GM12891 (cell line): ENCODE data around the gene TANC1.

ENCODE experiments used
- PAX5 ChIP-seq: IDR thresholded peaks from 2 replicates; pipeline ENCODE4 v1.6.1; 2011; ENCODE audit warnings: low read length, moderate library complexity, mild to moderate bottlenecking; ENCODE audit not compliant: insufficient read depth, severe bottlenecking
- POLR2A ChIP-seq: IDR thresholded peaks from 2 replicates; pipeline ENCODE4 v1.6.1; 2011; ENCODE audit warnings: low read depth, low read length, control low read depth
- POLR2AphosphoS5 ChIP-seq: IDR thresholded peaks from 2 replicates; pipeline ENCODE4 v1.6.1; 2011; ENCODE audit warnings: low read depth, low read length, control low read depth
- SPI1 ChIP-seq: IDR thresholded peaks from 2 replicates; pipeline ENCODE4 v1.6.1; 2011; ENCODE audit warnings: low read depth, low read length, control low read depth
- TAF1 ChIP-seq: IDR thresholded peaks from 2 replicates; pipeline ENCODE4 v1.6.1; 2011; ENCODE audit warnings: low read depth, low read length, control low read depth

DNA sequence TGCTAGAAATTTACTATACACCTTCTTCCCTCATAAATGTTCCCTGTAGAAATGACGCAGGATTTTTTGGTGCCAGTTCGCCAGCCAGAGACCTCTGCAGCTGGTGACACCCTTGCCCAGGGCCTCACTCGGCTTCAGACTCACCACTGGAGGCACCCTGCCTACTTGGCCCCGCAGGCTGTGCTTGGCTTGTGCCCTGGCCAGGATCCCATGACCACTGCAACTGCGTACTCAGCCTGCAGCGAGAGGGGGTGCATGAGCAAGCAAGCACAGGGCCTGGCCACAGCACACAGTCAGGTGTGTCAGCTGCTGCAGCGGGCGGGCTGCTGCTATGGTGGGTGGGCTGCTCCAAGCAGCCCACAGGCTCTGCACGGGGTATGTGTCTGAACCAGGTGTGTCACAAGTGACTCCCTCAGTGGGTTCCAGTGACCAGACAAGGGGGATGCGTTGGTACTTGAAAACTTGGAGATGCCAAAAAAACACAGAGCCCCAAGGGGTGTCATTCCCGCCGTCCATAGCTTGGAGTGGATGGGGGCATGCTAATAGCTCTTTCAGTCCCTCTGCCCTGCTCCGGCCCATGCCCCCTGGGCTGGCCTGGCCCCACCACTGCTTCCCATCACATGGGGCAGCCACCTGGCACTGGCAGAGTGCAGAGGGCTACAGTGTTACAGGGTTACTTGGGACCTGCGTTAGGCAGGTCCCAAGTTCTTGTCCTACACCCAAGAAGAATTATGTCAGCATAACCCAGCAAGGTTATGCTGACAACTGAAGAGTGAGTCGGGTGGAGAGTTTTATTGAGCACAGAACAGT lies 46.6 kb upstream of the TANC1 start:
- TF ChIP-seq TAF1 (no peak), POLR2A (no peak), POLR2AphosphoS5 (no peak), SPI1 (no peak), PAX5 (no peak)
